HepG2 (cell line): ENCODE results near the gene MEMO1. TPM values are rescaled to one million over a fixed set of nuclear protein-coding genes. Genes with fewer than 3 reads are reported as not detected.
"Not testable (repeated sequence)": the region's sequence is repeated elsewhere in the genome, so short reads cannot be mapped to it uniquely, and the experiment has no call there.

Source experiments
- ATAC-seq: fragments of 200-7000 bp; cut with Tn5 transposase; 3 replicates; pipeline ENCODE4 v1.9.1; 2020; ENCODE audit warnings: mild to moderate bottlenecking, moderate library complexity
- BruUV-seq: library from RNA; stranded (reverse); fragments of 400-500 nt; replicated peaks from 2 replicates; lab custom pipeline; 2021; lab: Mats Ljungman, UMichigan
- CTCF ChIA-PET: fragments of 300-600 bp; formaldehyde crosslinking; extraction: SDS; loops from one replicate; lab custom pipeline; 2021; ENCODE audit warnings: low total read pairs, inconsistent platforms, low intra/inter-chr PET ratio; lab: Yijun Ruan, JAX
- POLR2A ChIA-PET: fragments of 350-600 bp; sonication (Branson Sonifier 250); formaldehyde crosslinking; loops from one replicate; lab custom pipeline; 2020; ENCODE audit warnings: antibody characterized with exemption, inconsistent platforms; lab: Yijun Ruan, JAX
- DNase-seq: peaks from one replicate; pipeline ENCODE4 v3.0.0-alpha.2; 2015; ENCODE audit warnings: low spot score
- FAIRE-seq: peaks from 3 replicates; lab custom pipeline; 2011; peaks lifted over from hg19 to GRCh38; lab: Jason Lieb, UNC
- H2AFZ ChIP-seq: one replicate; pipeline ENCODE4 v1.6.1; 2011; ENCODE audit warnings: low read length, inconsistent platforms
- H3K27ac ChIP-seq: fragments of 300-600 bp; 3 replicates; pipeline ENCODE4 v1.8.0; 2011; ENCODE audit warnings: mixed run types, mild to moderate bottlenecking, mixed read lengths, low read length, inconsistent platforms; ENCODE audit not compliant: insufficient read depth; ENCODE audit errors: extremely low read length
- H3K27me3 ChIP-seq, 2 experiments: fragments of 200-600 bp in 1 of 2; 2 replicates in 1 of 2; 3 replicates in 1 of 2; pipeline versions ENCODE4 v1.6.0 to v1.8.0; 2011; ENCODE audit warnings: low read length in 2 of 2, mild to moderate bottlenecking in 2 of 2, moderate library complexity in 2 of 2, inconsistent platforms in 1 of 2; ENCODE audit not compliant: insufficient read depth in 2 of 2, control insufficient read depth in 1 of 2
- H3K36me3 ChIP-seq, 2 experiments: fragments of 200-600 bp in 1 of 2; replicated peaks in 1 of 2; 2 replicates in 1 of 2; 3 replicates in 1 of 2; pipeline versions ENCODE4 v1.5.1 to v1.8.0; 2011; ENCODE audit warnings: low read length in 2 of 2, inconsistent platforms in 1 of 2; ENCODE audit not compliant: insufficient read depth in 2 of 2, control insufficient read depth in 1 of 2
- H3K4me1 ChIP-seq: 2 replicates; pipeline ENCODE4 v1.5.1; 2012; ENCODE audit warnings: low read length, inconsistent platforms; ENCODE audit not compliant: insufficient read depth
- H3K4me2 ChIP-seq: 2 replicates; pipeline ENCODE4 v1.6.0; 2011; ENCODE audit warnings: low read depth, low read length, inconsistent platforms
- H3K4me3 ChIP-seq, 3 experiments: fragments of 200-600 bp in 1 of 3; sonication (generic), shearing (Covaris generic) in 1 of 3; replicated peaks in 1 of 3; 2 replicates each; pipeline ENCODE4 v1.5.1; 2011 to 2016; ENCODE audit warnings: low read length in 3 of 3, inconsistent platforms in 2 of 3, low read depth in 2 of 3, mild to moderate bottlenecking in 2 of 3, control low read depth in 1 of 3, mixed read lengths in 1 of 3; ENCODE audit not compliant: insufficient read depth in 1 of 3
- H3K79me2 ChIP-seq: one replicate; pipeline ENCODE4 v1.6.1; 2011; ENCODE audit warnings: low read length, inconsistent platforms; ENCODE audit not compliant: insufficient read depth
- H3K9ac ChIP-seq: 2 replicates; pipeline ENCODE4 v1.6.0; 2011; ENCODE audit warnings: mild to moderate bottlenecking, low read depth, low read length, inconsistent platforms; ENCODE audit not compliant: insufficient read depth
- H3K9me3 ChIP-seq: 2 replicates; pipeline ENCODE4 v1.5.1; 2012; ENCODE audit warnings: mild to moderate bottlenecking, low read length
- H4K20me1 ChIP-seq: 2 replicates; pipeline ENCODE4 v1.6.0; 2011; ENCODE audit warnings: inconsistent platforms, mild to moderate bottlenecking, low read length, moderate library complexity; ENCODE audit not compliant: insufficient read depth
- TCF7L2 ChIP-seq: IDR thresholded peaks from 2 replicates; pipeline ENCODE4 v1.6.1; 2011; ENCODE audit warnings: mild to moderate bottlenecking, low read depth, low read length, moderate library complexity
- YY1 ChIP-seq: IDR thresholded peaks from 2 replicates; pipeline ENCODE4 v1.6.1; 2011; ENCODE audit warnings: low read length, low read depth, moderate library complexity, mild to moderate bottlenecking; ENCODE audit not compliant: insufficient read depth, insufficient replicate concordance
- WGBS: methylation state at CpG from one replicate; pipeline ENCODE4 v1.1.6; 2017; ENCODE audit warnings: low lambda C conversion rate; 5-methylcytosine and 5-hydroxymethylcytosine counted together
- in situ Hi-C: cut with HindIII; loops from 2 replicates; pipeline ENCODE4 v1.10.0; 2017; ENCODE audit warnings: low pct_unique_long_range_greater_than_20kb; ENCODE audit not compliant: extremely low pct_ligation_motif_present
- intact Hi-C: fragments of 100-400 bp; cut with micrococcal nuclease; formaldehyde crosslinking; loops from one replicate; pipeline ENCODE4 v1.10.0; 2022; ENCODE audit not compliant: unreplicated experiment
- polyA plus RNA-seq, 8 experiments: library from polyadenylated mRNA; depleted of rRNA in 3 of 8; stranded (reverse) in 7 of 8; unstranded in 1 of 8; fragments of >200 nt; fragmentation: Illumina TruSeq in 4 of 8; extraction: Trizol in 4 of 8; gene quantifications; 2 replicates each; pipeline versions ENCODE4 v1.2.1 to v1.2.3, GENCODE V29; 2011 to 2016; ENCODE audit warnings: low read depth in 4 of 8, missing spikeins in 1 of 8, mixed read lengths in 1 of 8; ENCODE audit not compliant: insufficient read depth in 1 of 8
- total RNA-seq, 5 experiments: library from RNA; depleted of rRNA; stranded (reverse); fragments of >200 nt; fragmentation: Illumina TruSeq; extraction: Trizol; gene quantifications; 2 replicates each; pipeline ENCODE4 v1.2.3, GENCODE V29; 2016; ENCODE audit warnings: low read depth in 1 of 5
- TF ChIP-seq, protein P1 (sequence below): sonication (generic); formaldehyde crosslinking; IDR thresholded peaks from 2 replicates; pipeline ENCODE4 v1.4.0; 2020; ENCODE audit warnings: missing genetic modification reagents
- TF ChIP-seq, protein P2 (sequence below): sonication (generic); formaldehyde crosslinking; conservative IDR thresholded peaks from 2 replicates; pipeline ENCODE4 v1.4.0; 2020; ENCODE audit warnings: missing genetic modification reagents
- TF ChIP-seq, protein P3 (sequence below): sonication (generic); formaldehyde crosslinking; IDR thresholded peaks from 2 replicates; pipeline ENCODE4 v1.4.0; 2020; ENCODE audit warnings: missing genetic modification reagents

The MEMO1 gene
- total and polyA plus RNA-seq, 2 of the 13 experiments (the other 11 are each of a cell fraction or from before 2014, with no cell fraction given), result 69.8 to 81.6 TPM

DNA sequence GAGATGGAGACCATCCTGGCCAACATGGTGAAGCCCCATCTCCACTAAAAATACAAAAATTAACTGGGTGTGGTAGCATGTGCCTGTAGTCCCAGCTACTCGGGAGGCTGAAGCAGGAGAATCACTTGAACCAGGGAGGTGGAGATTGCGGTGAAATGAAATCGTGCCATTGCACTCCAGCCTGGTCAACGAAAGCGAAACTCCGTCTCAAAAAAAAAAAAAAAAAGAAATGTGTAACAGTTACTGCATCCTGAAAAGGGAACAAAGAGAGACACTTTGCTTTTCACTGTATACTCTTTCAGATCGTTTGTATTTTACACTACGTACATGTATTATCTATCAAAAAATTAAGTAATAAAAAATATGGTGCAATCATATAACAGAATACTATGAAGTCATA is 53.9 kb downstream of the MEMO1 start:
- FAIRE-seq, BruUV-seq, H3K27me3 ChIP-seq, ATAC-seq, H3K36me3 ChIP-seq, H3K9ac ChIP-seq, H3K4me2 ChIP-seq, H3K27ac ChIP-seq, CTCF ChIA-PET, H3K4me1 ChIP-seq, H4K20me1 ChIP-seq, in situ Hi-C loops, intact Hi-C loops, POLR2A ChIA-PET, H3K9me3 ChIP-seq, H3K4me3 ChIP-seq, H2AFZ ChIP-seq, DNase-seq: not testable (repeated sequence)
- H3K79me2 ChIP-seq, result peaks cover 79% of the 10 kb centered on the region
- 94% methylated on average over 8 of the region's 8 CpGs for WGBS

DNA sequence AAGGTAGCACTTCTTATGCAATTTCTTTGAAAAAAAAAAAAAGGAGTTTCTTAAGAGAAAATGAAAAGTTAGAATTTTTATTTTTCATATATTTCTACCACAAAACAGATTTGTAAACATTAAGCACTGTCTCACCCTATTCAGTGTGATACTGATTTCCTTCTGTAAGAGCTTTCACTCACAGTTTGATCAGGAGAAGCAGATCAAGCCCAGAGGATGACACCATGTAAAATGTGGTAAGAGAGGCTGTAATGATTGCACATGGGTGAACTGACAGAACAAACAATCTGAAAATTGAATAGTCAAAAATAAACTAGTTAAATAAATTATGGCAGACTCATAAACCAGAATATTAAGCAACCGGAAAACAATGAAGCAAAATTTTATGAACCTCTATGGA is 54.5 kb downstream of the MEMO1 start:
- Histone ChIP-seq H3K4me1 (no peaks in the 10 kb centered on the region), H3K9me3 (no peaks in the 10 kb centered on the region), H4K20me1 (no peaks in the 10 kb centered on the region), H3K27me3 (no peaks in the 10 kb centered on the region), H3K9ac (no peak overlapping the region), H3K79me2 (peaks cover 77% of the 10 kb centered on the region), H2AFZ (no peak overlapping the region), H3K36me3 (no peaks in the 10 kb centered on the region; a peak in 1 of 5 replicates), H3K27ac (no peak overlapping the region), H3K4me2 (no peak overlapping the region), H3K4me3 (no peak overlapping the region)
- intact Hi-C loops (no loop called here), in situ Hi-C loops (no loop called here)
- FAIRE-seq (no peak), DNase-seq (no peak), ATAC-seq (no peak)
- POLR2A ChIA-PET, result no interaction called here
- BruUV-seq, result no TSS peak
- WGBS, result 100% methylated on average over 1 of the region's 1 CpG
- CTCF ChIA-PET, result no interaction called here
- TF ChIP-seq, protein P1, sequence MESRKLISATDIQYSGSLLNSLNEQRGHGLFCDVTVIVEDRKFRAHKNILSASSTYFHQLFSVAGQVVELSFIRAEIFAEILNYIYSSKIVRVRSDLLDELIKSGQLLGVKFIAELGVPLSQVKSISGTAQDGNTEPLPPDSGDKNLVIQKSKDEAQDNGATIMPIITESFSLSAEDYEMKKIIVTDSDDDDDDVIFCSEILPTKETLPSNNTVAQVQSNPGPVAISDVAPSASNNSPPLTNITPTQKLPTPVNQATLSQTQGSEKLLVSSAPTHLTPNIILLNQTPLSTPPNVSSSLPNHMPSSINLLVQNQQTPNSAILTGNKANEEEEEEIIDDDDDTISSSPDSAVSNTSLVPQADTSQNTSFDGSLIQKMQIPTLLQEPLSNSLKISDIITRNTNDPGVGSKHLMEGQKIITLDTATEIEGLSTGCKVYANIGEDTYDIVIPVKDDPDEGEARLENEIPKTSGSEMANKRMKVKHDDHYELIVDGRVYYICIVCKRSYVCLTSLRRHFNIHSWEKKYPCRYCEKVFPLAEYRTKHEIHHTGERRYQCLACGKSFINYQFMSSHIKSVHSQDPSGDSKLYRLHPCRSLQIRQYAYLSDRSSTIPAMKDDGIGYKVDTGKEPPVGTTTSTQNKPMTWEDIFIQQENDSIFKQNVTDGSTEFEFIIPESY (CRISPR knock-in tag), result no peak
- TF ChIP-seq, protein P2, sequence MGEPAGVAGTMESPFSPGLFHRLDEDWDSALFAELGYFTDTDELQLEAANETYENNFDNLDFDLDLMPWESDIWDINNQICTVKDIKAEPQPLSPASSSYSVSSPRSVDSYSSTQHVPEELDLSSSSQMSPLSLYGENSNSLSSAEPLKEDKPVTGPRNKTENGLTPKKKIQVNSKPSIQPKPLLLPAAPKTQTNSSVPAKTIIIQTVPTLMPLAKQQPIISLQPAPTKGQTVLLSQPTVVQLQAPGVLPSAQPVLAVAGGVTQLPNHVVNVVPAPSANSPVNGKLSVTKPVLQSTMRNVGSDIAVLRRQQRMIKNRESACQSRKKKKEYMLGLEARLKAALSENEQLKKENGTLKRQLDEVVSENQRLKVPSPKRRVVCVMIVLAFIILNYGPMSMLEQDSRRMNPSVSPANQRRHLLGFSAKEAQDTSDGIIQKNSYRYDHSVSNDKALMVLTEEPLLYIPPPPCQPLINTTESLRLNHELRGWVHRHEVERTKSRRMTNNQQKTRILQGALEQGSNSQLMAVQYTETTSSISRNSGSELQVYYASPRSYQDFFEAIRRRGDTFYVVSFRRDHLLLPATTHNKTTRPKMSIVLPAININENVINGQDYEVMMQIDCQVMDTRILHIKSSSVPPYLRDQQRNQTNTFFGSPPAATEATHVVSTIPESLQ (CRISPR knock-in tag), result no peak
- TF ChIP-seq YY1 (no peak), TCF7L2 (no peak)
- TF ChIP-seq, protein P3, sequence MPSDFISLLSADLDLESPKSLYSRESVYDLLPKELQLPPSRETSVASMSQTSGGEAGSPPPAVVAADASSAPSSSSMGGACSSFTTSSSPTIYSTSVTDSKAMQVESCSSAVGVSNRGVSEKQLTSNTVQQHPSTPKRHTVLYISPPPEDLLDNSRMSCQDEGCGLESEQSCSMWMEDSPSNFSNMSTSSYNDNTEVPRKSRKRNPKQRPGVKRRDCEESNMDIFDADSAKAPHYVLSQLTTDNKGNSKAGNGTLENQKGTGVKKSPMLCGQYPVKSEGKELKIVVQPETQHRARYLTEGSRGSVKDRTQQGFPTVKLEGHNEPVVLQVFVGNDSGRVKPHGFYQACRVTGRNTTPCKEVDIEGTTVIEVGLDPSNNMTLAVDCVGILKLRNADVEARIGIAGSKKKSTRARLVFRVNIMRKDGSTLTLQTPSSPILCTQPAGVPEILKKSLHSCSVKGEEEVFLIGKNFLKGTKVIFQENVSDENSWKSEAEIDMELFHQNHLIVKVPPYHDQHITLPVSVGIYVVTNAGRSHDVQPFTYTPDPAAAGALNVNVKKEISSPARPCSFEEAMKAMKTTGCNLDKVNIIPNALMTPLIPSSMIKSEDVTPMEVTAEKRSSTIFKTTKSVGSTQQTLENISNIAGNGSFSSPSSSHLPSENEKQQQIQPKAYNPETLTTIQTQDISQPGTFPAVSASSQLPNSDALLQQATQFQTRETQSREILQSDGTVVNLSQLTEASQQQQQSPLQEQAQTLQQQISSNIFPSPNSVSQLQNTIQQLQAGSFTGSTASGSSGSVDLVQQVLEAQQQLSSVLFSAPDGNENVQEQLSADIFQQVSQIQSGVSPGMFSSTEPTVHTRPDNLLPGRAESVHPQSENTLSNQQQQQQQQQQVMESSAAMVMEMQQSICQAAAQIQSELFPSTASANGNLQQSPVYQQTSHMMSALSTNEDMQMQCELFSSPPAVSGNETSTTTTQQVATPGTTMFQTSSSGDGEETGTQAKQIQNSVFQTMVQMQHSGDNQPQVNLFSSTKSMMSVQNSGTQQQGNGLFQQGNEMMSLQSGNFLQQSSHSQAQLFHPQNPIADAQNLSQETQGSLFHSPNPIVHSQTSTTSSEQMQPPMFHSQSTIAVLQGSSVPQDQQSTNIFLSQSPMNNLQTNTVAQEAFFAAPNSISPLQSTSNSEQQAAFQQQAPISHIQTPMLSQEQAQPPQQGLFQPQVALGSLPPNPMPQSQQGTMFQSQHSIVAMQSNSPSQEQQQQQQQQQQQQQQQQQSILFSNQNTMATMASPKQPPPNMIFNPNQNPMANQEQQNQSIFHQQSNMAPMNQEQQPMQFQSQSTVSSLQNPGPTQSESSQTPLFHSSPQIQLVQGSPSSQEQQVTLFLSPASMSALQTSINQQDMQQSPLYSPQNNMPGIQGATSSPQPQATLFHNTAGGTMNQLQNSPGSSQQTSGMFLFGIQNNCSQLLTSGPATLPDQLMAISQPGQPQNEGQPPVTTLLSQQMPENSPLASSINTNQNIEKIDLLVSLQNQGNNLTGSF, result no peak
